Raji (cell line): ENCODE data around the gene RBKS.

Experiments
- POLR2A ChIP-seq: IDR thresholded peaks from 2 replicates; pipeline ENCODE4 v1.6.1; 2011; ENCODE audit warnings: low read depth, low read length, control low read depth; ENCODE audit not compliant: insufficient read depth

Gene RBKS

GRCh38 chr2:27856956-27857355, 33.2 kb downstream of the RBKS start:
- no peak for TF ChIP-seq POLR2A

- no peak for TF ChIP-seq POLR2A
These were observed 33.8 kb downstream of the RBKS start for GRCh38 chr2:27856386-27856785.

- TF ChIP-seq POLR2A, result no peak
These were observed 34.7 kb downstream of the RBKS start for GRCh38 chr2:27855476-27855875.

- no peak for TF ChIP-seq POLR2A
These were observed 35.8 kb downstream of the RBKS start for GRCh38 chr2:27854229-27854862.

- TF ChIP-seq POLR2A, result no peak
These were observed 37.5 kb downstream of the RBKS start for GRCh38 chr2:27852691-27853090.

GRCh38 chr2:27849558-27850205, 40.5 kb downstream of the RBKS start:
- TF ChIP-seq POLR2A, result no peak

- TF ChIP-seq POLR2A, result no peak
These were observed 42.9 kb downstream of the RBKS start for GRCh38 chr2:27847333-27847732.

GRCh38 chr2:27844821-27845255, 45.3 kb downstream of the RBKS start:
- no peak for TF ChIP-seq POLR2A

GRCh38 chr2:27843992-27844391, 46.2 kb downstream of the RBKS start:
- TF ChIP-seq POLR2A, result no peak

- TF ChIP-seq POLR2A, result no peak
These were observed 47.3 kb downstream of the RBKS start for GRCh38 chr2:27842894-27843293.

GRCh38 chr2:27839022-27839618, 51.1 kb downstream of the RBKS start:
- no peak for TF ChIP-seq POLR2A

- no peak for TF ChIP-seq POLR2A
These were observed 51.7 kb downstream of the RBKS start for GRCh38 chr2:27838502-27838901.

- TF ChIP-seq POLR2A, result no peak
These were observed 56.3 kb downstream of the RBKS start for GRCh38 chr2:27833931-27834330.

- TF ChIP-seq POLR2A, result no peak
These were observed 57.8 kb downstream of the RBKS start for GRCh38 chr2:27832396-27832795.

- no peak for TF ChIP-seq POLR2A
These were observed 58.7 kb downstream of the RBKS start for GRCh38 chr2:27831279-27832050.

- TF ChIP-seq POLR2A, result no peak
These were observed 59.5 kb downstream of the RBKS start for GRCh38 chr2:27830656-27831055.
